HepG2 (cell line): ENCODE results near the gene EED. TPM values are rescaled to one million over a fixed set of nuclear protein-coding genes. Genes with fewer than 3 reads are reported as not detected.

Experiments
- ATAC-seq: fragments of 200-7000 bp; cut with Tn5 transposase; 3 replicates; pipeline ENCODE4 v1.9.1; 2020; ENCODE audit warnings: mild to moderate bottlenecking, moderate library complexity
- BruUV-seq: library from RNA; stranded (reverse); fragments of 400-500 nt; replicated peaks from 2 replicates; lab custom pipeline; 2021; lab: Mats Ljungman, UMichigan
- CTCF ChIA-PET: fragments of 300-600 bp; formaldehyde crosslinking; extraction: SDS; loops from one replicate; lab custom pipeline; 2021; ENCODE audit warnings: low total read pairs, inconsistent platforms, low intra/inter-chr PET ratio; lab: Yijun Ruan, JAX
- POLR2A ChIA-PET: fragments of 350-600 bp; sonication (Branson Sonifier 250); formaldehyde crosslinking; loops from one replicate; lab custom pipeline; 2020; ENCODE audit warnings: antibody characterized with exemption, inconsistent platforms; lab: Yijun Ruan, JAX
- DNase-seq: peaks from one replicate; pipeline ENCODE4 v3.0.0-alpha.2; 2015; ENCODE audit warnings: low spot score
- FAIRE-seq: peaks from 3 replicates; lab custom pipeline; 2011; peaks lifted over from hg19 to GRCh38; lab: Jason Lieb, UNC
- H2AFZ ChIP-seq: one replicate; pipeline ENCODE4 v1.6.1; 2011; ENCODE audit warnings: low read length, inconsistent platforms
- H3K27ac ChIP-seq: fragments of 300-600 bp; 3 replicates; pipeline ENCODE4 v1.8.0; 2011; ENCODE audit warnings: mixed run types, mild to moderate bottlenecking, mixed read lengths, low read length, inconsistent platforms; ENCODE audit not compliant: insufficient read depth; ENCODE audit errors: extremely low read length
- H3K27me3 ChIP-seq, 2 experiments: fragments of 200-600 bp in 1 of 2; 2 replicates in 1 of 2; 3 replicates in 1 of 2; pipeline versions ENCODE4 v1.6.0 to v1.8.0; 2011; ENCODE audit warnings: low read length in 2 of 2, mild to moderate bottlenecking in 2 of 2, moderate library complexity in 2 of 2, inconsistent platforms in 1 of 2; ENCODE audit not compliant: insufficient read depth in 2 of 2, control insufficient read depth in 1 of 2
- H3K36me3 ChIP-seq, 2 experiments: fragments of 200-600 bp in 1 of 2; replicated peaks in 1 of 2; 2 replicates in 1 of 2; 3 replicates in 1 of 2; pipeline versions ENCODE4 v1.5.1 to v1.8.0; 2011; ENCODE audit warnings: low read length in 2 of 2, inconsistent platforms in 1 of 2; ENCODE audit not compliant: insufficient read depth in 2 of 2, control insufficient read depth in 1 of 2
- H3K4me1 ChIP-seq: 2 replicates; pipeline ENCODE4 v1.5.1; 2012; ENCODE audit warnings: low read length, inconsistent platforms; ENCODE audit not compliant: insufficient read depth
- H3K4me2 ChIP-seq: 2 replicates; pipeline ENCODE4 v1.6.0; 2011; ENCODE audit warnings: low read depth, low read length, inconsistent platforms
- H3K4me3 ChIP-seq, 3 experiments: fragments of 200-600 bp in 1 of 3; sonication (generic), shearing (Covaris generic) in 1 of 3; replicated peaks in 1 of 3; 2 replicates each; pipeline ENCODE4 v1.5.1; 2011 to 2016; ENCODE audit warnings: low read length in 3 of 3, inconsistent platforms in 2 of 3, low read depth in 2 of 3, mild to moderate bottlenecking in 2 of 3, control low read depth in 1 of 3, mixed read lengths in 1 of 3; ENCODE audit not compliant: insufficient read depth in 1 of 3
- H3K79me2 ChIP-seq: one replicate; pipeline ENCODE4 v1.6.1; 2011; ENCODE audit warnings: low read length, inconsistent platforms; ENCODE audit not compliant: insufficient read depth
- H3K9ac ChIP-seq: 2 replicates; pipeline ENCODE4 v1.6.0; 2011; ENCODE audit warnings: mild to moderate bottlenecking, low read depth, low read length, inconsistent platforms; ENCODE audit not compliant: insufficient read depth
- H3K9me3 ChIP-seq: 2 replicates; pipeline ENCODE4 v1.5.1; 2012; ENCODE audit warnings: mild to moderate bottlenecking, low read length
- H4K20me1 ChIP-seq: 2 replicates; pipeline ENCODE4 v1.6.0; 2011; ENCODE audit warnings: inconsistent platforms, mild to moderate bottlenecking, low read length, moderate library complexity; ENCODE audit not compliant: insufficient read depth
- ARID3A ChIP-seq: IDR thresholded peaks from 2 replicates; pipeline ENCODE4 v1.6.1; 2012; ENCODE audit warnings: low read depth, low read length, improper control_type of control experiment
- BRD4 ChIP-seq: sonication (generic); formaldehyde crosslinking; IDR thresholded peaks from 2 replicates; pipeline ENCODE4 v1.4.0; 2020; ENCODE audit warnings: missing genetic modification reagents
- IRF9 ChIP-seq: sonication (generic); formaldehyde crosslinking; IDR thresholded peaks from 2 replicates; pipeline ENCODE4 v1.8.0; 2022; ENCODE audit warnings: missing genetic modification reagents, mild to moderate bottlenecking, borderline replicate concordance
- KIAA2018 ChIP-seq: sonication (generic); formaldehyde crosslinking; IDR thresholded peaks from 2 replicates; pipeline ENCODE4 v1.5.0; 2020; ENCODE audit warnings: mild to moderate bottlenecking, missing genetic modification reagents, borderline replicate concordance
- ONECUT2 ChIP-seq: sonication (generic); formaldehyde crosslinking; IDR thresholded peaks from 2 replicates; pipeline ENCODE4 v1.4.0; 2020; ENCODE audit warnings: missing genetic modification reagents
- RBM22 ChIP-seq: fragments of 200-400 bp; formaldehyde crosslinking; optimal IDR thresholded peaks from 2 replicates; pipeline ENCODE3; 2017; ENCODE audit warnings: mild to moderate bottlenecking, low read length, moderate library complexity
- SCMH1 ChIP-seq: sonication (generic); formaldehyde crosslinking; IDR thresholded peaks from 2 replicates; pipeline ENCODE4 v1.9.0; 2021; ENCODE audit warnings: missing genetic modification reagents, mild to moderate bottlenecking, borderline replicate concordance
- ZNF770 ChIP-seq: sonication (generic); formaldehyde crosslinking; IDR thresholded peaks from 2 replicates; pipeline ENCODE4 v1.5.0; 2020; ENCODE audit warnings: mild to moderate bottlenecking, missing genetic modification reagents
- WGBS: methylation state at CpG from one replicate; pipeline ENCODE4 v1.1.6; 2017; ENCODE audit warnings: low lambda C conversion rate; 5-methylcytosine and 5-hydroxymethylcytosine counted together
- in situ Hi-C: cut with HindIII; loops from 2 replicates; pipeline ENCODE4 v1.10.0; 2017; ENCODE audit warnings: low pct_unique_long_range_greater_than_20kb; ENCODE audit not compliant: extremely low pct_ligation_motif_present
- intact Hi-C: fragments of 100-400 bp; cut with micrococcal nuclease; formaldehyde crosslinking; loops from one replicate; pipeline ENCODE4 v1.10.0; 2022; ENCODE audit not compliant: unreplicated experiment
- polyA plus RNA-seq, 8 experiments: library from polyadenylated mRNA; depleted of rRNA in 3 of 8; stranded (reverse) in 7 of 8; unstranded in 1 of 8; fragments of >200 nt; fragmentation: Illumina TruSeq in 4 of 8; extraction: Trizol in 4 of 8; gene quantifications; 2 replicates each; pipeline versions ENCODE4 v1.2.1 to v1.2.3, GENCODE V29; 2011 to 2016; ENCODE audit warnings: low read depth in 4 of 8, missing spikeins in 1 of 8, mixed read lengths in 1 of 8; ENCODE audit not compliant: insufficient read depth in 1 of 8
- total RNA-seq, 5 experiments: library from RNA; depleted of rRNA; stranded (reverse); fragments of >200 nt; fragmentation: Illumina TruSeq; extraction: Trizol; gene quantifications; 2 replicates each; pipeline ENCODE4 v1.2.3, GENCODE V29; 2016; ENCODE audit warnings: low read depth in 1 of 5

The EED gene
- total and polyA plus RNA-seq, 2 of the 13 experiments (the other 11 are each of a cell fraction or from before 2014, with no cell fraction given) = 11.0 to 28.4 TPM

GRCh38 chr11:86245369-86246292 is 1.1 kb downstream of the EED start:
- CTCF ChIA-PET = no interaction called here
- Histone ChIP-seq H3K9ac (peak overlapping the region; percentile 96), H3K4me3 (peak overlapping the region; percentile 72 to 96 (median 95)), H3K4me2 (peak overlapping the region; percentile 77), H3K9me3 (no peaks in the 10 kb centered on the region), H3K79me2 (peaks cover 54% of the 10 kb centered on the region), H3K27me3 (no peaks in the 10 kb centered on the region; a peak in 2 of 5 replicates), H4K20me1 (0 out of 2 replicates have a peak, but pooled peaks cover 5% of the 10 kb centered on the region), H3K4me1 (peaks cover 45% of the 10 kb centered on the region), H3K36me3 (peaks cover 0 to 4% of the 10 kb centered on the region in 2 experiments; a peak in 1 of 5 replicates), H3K27ac (peak overlapping the region; percentile 98), H2AFZ (no peak overlapping the region)
- 1% methylated on average over 38 of the region's 38 CpGs for WGBS
- DNase-seq (peak; percentile 23), ATAC-seq (peak; percentile 38), FAIRE-seq (no peak)
- in situ Hi-C loops (no loop called here), intact Hi-C loops (loop anchor here (2.0 kb wide), 1 partner anchor 57 kb away; the partner anchor contains the start of gene HIKESHI)
- POLR2A ChIA-PET = interaction anchor here (0.6 to 1.5 kb wide), 6 partner anchors 16 to 618 kb away, joined by 3 to 11 read pairs (median 4); partner anchors contain the start of genes PICALM and TMEM126B
- BruUV-seq = TSS peak; percentile 55
- TF ChIP-seq BRD4 (CRISPR knock-in tag) (no peak), SCMH1 (CRISPR knock-in tag) (no peak), IRF9 (CRISPR knock-in tag) (no peak), KIAA2018 (CRISPR knock-in tag) (no peak), ARID3A (peak; percentile 74), ZNF770 (CRISPR knock-in tag) (no peak), ONECUT2 (CRISPR knock-in tag) (peak; percentile 87), RBM22 (no peak)
